ENCODE data around the gene RASGRP4.

- TF ChIP-seq GATA2 (IDR thresholded peaks at IDR 0.05; ENCODE audit: low read depth, low read length) (no peak), GATA3 (IDR thresholded peaks at IDR 0.05; ENCODE audit: low read depth, low read length) (no peak)
Measured at GRCh38 chr19:38392707-38393308, 33.2 kb downstream of the RASGRP4 start.
